Erythroblast (primary cell): ENCODE measurements around the gene SARM1.
A peak's percentile ranks its signal among the peaks of the same experiment; 100 is the strongest.

ENCODE experiments used
- GATA1 ChIP-seq: IDR thresholded peaks from 2 replicates; pipeline ENCODE4 v1.6.1; 2011; ENCODE audit warnings: low read depth, mild to moderate bottlenecking, control low read depth, low read length, moderate library complexity
- POLR2A ChIP-seq: IDR thresholded peaks from 2 replicates; pipeline ENCODE4 v1.6.1; 2011; ENCODE audit warnings: mild to moderate bottlenecking, low read length

DNA sequence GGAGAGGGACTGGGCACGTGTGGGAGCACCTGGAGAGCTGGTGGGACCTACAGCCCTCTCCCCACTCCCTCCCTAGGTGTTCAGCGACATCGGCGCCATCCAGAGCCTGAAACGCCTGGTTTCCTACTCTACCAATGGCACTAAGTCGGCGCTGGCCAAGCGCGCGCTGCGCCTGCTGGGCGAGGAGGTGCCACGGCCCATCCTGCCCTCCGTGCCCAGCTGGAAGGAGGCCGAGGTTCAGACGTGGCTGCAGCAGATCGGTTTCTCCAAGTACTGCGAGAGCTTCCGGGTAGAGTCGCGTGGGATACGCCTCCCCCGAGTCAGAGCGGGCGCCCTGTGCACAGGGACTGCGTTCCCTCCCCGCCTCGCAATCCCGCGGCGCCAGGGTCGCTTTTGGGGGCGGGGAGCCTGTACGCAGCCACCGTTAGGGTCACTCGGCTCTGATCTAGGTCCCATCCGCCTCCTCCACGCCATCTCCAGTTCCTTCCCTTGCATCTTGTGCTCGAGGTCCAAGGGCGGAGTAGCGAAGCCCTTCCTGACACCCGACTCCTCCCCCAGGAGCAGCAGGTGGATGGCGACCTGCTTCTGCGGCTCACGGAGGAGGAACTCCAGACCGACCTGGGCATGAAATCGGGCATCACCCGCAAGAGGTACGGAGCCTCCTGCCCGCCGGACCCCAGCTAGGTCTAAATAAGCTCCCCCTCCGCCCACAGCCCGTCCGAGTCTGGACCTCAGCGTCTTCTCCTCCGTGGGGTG is 13.0 kb downstream of the SARM1 start:
- TF ChIP-seq POLR2A (peak; percentile 73), GATA1 (no peak)
